ENCODE results near the gene ADAMTSL5.

DNA sequence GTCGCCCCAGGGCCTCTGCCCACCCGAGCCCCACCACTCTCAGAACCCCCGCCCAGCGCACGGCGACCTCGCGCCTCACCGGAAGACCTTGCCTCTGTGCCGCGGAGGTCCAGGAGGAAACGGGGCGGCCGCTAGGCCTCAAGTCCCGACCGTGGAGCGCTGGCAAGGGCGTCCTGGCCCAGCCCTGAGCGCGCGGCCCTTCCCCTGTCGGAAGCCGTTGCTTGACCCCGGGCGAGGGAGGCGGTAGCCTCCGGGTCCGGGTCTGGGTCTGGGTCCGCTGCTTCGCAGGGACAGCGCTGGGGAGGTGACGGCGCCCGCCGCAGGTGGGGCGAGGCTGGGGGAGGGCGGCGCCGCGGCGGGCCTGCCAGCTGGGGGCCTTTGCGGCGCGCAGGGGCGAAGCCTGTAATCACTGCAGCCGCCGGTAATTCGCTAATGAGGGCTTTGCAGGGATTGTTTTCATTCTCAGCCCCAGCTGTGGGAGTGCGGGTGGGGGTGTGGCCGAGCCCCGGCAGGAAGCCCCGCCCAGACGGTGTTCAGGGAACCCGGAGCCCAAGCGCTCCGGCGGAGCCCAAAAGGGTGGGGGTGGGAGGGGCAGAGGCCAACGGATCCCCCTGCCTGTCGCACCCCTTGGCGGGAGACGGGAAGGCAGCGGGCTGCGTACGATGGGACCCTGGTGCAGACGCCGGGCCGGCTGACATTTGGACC lies 42.4 kb downstream of the ADAMTSL5 start:
- TF ChIP-seq POLR2A (IDR thresholded peaks at IDR 0.05; ENCODE audit: low read length) (no peak), GATA1 (IDR thresholded peaks at IDR 0.05; ENCODE audit: low read depth, low read length) (no peak)
